Endometrial microvascular endothelial cells (primary cell): ENCODE results near the gene UGDH. TPM values are rescaled to one million over a fixed set of nuclear protein-coding genes. Genes with fewer than 3 reads are reported as not detected.
"Not testable (repeated sequence)": the region's sequence is repeated elsewhere in the genome, so short reads cannot be mapped to it uniquely, and the experiment has no call there.

Experiments used
- in situ Hi-C: cut with HindIII; loops from 2 replicates; pipeline ENCODE4 v1.10.0; 2017; ENCODE audit warnings: low sequenced_read_pairs, low pct_unique_long_range_greater_than_20kb; ENCODE audit errors: inconsistent ontology term
- total RNA-seq: library from RNA; depleted of rRNA; stranded (reverse); fragments of >200 nt; gene quantifications from one replicate; pipeline ENCODE4 v1.2.3, GENCODE V29; 2015; ENCODE audit errors: inconsistent ontology term

UGDH gene
- total RNA-seq, 1 donor from 2014 or later = 56.5 TPM

DNA sequence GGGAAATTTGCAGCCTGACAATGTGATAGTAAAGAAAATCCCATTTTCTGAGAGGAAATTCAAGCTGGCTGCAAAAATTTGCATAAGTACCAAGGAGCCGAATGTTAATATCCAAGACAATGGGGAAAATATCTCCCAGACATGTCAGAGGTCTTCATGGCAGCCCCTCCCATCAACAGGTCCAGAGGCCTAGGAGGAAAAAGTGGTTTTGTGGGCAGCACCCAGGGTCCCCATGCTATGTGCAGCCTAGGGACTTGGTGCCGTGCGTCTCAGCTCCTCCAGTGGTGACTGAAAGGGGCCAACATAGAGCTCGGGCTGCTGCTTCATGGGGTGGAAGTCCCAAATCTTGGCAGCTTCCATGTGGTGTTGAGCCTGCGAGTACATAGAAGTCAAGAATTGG, 6.3 kb upstream of the UGDH start:
- in situ Hi-C loops = no loop called here

DNA sequence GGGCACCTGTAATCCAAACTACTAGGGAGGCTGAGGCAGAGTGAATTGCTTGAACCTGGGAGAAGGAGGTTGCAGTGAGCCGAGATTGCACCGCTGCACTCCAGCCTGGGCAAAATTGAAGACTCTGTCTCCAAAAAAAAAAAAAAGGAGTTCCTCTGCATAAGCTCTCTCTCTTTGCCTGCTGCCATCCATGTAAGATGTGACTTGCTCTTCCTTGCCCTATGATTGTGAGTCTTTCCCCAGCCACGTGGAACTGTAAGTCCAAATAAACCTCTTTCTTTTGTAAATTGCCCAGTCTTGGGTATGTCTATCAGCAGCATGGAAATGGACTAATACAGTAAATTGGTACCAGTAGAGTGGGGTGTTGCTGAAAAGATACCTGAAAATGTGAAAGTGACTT, 5.0 kb upstream of the UGDH start:
- in situ Hi-C loops = not testable (repeated sequence)

DNA sequence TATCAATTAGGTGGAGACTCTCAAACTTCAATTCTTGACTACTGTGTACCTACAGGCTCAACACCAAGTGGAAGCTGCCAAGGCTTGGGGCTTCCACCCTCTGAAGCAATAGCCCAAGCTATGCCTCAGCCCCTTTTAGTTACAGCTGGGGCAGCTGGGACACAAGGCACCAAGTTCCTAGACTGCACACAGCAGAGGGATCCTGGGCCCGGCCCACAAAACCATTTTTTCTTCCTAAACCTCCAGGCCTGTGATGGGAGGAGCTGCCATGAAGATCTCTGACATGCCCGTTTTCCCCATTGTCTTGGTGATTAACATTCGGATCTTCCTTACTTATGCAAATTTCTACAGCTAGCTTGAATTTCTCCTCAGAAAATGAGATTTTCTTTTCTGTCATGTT, 3.4 kb upstream of the UGDH start:
- in situ Hi-C loops = no loop called here

DNA sequence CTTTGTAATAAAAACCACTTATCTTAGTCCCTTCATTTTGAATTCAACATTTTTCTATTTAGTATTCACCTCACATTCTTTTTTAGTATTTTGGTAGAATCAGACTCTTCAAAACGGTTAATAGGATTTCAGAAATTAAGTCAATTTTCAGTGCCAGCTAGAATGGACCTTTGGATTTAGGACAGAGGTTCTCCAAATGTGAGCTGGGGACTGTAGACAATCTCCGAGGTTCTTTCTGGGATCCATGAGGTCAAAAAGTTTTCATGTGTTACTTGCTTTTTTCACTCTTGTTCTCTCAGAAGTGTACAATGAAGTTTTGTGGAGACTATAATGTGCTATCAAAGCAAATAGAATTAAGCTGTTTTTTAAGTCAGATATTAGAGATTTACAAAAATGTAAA, 2.3 kb upstream of the UGDH start:
- in situ Hi-C loops = no loop called here

- in situ Hi-C loops = no loop called here
These were observed 824 bp upstream of the UGDH start for GRCh38 chr4:39528061-39528465.

GRCh38 chr4:39526765-39527295, 409 bp downstream of the UGDH start:
- in situ Hi-C loops = no loop called here

- in situ Hi-C loops = no loop called here
These were observed 1.2 kb downstream of the UGDH start for GRCh38 chr4:39525822-39526690.

DNA sequence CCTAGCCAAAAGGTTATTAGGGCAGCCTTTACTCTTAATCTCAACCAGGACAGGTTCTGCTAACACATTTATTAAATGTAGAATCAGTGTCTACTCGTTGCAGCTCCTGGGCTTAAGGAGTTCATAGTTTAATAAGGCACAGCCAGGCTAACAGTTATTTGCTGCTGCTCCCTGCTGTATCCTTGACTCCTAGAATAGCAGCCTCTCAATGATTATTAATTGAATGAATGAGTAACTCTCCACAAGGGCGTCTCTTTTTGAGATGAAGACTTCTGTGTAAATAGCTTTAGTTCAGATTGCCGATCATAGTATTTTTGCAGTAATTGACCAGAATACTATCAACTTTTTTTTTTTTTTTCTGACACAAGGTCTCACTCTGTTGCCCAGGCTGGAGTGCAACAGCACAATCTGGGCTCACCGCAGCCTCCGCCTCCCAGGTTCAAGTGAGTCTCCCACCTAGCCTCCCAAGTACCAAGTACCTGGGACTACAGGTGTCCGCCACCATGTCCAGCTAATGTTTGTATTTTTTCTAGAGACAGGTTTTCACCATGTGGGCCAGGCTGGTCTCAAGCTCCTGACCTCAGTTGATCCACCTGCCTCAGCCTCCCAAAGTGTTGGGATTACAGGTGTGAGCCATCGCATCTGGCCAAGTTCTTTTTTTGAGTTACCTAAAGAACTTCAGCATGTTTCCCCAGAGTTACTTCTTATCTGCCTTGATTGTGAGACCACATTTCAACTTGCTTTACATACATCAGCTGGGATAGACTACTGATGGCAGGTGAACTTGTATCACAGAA, 2.9 kb downstream of the UGDH start:
- in situ Hi-C loops = no loop called here

DNA sequence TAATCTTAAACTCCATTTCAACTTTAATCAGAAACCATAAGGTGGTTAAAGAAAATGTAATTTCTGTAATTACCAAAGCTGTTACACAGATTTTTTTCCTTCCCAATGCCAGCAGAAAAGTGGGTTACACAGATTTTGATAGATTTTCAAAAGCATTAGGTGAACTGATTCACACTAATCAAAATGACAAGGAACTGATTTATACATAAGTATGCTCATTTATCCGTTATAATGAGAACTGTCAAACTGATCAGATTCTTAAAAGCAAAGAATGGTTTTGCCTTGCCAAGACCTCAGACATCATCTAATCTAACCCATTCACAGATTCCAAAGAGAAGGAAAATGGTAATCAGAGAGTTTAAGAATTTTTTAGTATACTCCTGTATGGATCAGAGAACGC, 5.2 kb downstream of the UGDH start:
- in situ Hi-C loops = no loop called here

DNA sequence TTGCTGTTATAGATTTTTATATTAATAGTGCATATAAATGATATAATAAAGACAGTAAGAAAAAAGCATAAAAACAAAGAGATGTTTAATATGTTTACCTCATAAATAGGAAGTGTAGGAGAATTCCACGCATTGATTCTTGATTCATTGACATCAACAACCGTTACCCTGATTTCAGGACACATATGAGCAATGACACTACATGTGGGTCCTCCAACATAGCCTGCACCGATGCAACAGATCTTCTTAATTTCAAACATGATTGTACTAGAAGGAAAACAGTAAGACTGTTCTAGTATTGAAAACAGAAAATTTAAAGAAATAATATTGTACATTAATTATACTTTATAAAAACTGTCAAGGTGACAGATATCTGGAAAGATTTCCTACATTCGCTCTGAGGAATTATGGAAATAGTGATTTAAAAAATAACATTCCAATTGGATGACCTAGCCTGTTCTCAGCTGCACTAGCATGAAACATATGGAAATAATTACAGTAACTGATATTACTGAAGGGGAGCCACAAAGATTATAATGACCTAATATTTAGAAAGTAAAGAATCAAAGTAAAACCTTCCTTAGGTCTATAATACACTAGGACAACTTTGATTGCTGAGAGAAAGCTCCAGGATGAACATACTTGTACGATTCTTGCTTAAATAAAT, 5.9 kb downstream of the UGDH start:
- in situ Hi-C loops = no loop called here

GRCh38 chr4:39518484-39518883, 8.8 kb downstream of the UGDH start:
- in situ Hi-C loops = no loop called here

DNA sequence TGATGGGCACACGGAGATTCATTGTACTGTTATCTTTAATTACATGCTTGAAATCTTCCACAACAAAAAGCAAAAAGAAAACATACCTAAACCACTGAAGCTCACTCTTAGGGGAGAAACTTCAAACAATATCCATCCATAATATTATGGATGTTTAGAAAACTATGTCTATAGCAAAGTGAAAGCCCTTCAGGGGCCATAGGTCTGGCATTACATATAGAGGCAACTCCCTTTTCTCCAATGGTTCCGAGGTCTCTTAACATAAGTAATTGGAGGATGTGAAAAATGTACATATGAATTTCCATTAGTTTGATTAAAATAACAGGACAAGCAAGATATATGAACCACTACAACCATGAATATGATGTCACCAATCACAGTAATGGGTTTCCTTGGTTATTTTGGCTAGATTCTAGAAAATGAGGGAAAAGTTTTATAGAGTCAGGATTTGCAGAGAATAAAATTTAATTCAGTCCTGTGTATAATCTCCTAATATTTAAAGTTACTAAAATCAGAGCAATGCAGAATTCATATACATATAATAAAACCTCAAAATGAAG, 10.8 kb downstream of the UGDH start:
- in situ Hi-C loops = no loop called here

- in situ Hi-C loops = not testable (repeated sequence)
These were observed 11.4 kb downstream of the UGDH start for GRCh38 chr4:39515669-39516401.

GRCh38 chr4:39514888-39515401, 12.3 kb downstream of the UGDH start:
- in situ Hi-C loops = no loop called here

DNA sequence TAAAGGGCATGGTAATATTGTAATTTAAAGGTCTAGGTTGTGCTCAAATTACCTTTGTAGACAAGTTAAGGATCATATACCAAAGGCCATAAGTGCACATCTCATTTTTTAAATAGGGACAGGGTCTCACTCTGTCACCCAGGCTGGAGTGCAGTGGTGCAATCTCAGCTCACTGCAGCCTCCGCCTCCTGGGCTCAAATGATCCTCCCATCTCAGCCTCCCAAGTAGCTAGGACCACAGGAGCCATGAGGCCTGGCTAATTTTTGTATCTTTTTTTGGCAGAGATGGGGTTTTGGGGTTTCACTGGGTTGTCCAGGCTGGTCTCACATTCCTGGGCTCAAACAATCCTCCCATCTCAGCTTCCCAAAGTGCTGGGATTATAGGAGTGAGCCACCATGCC, 13.0 kb downstream of the UGDH start:
- in situ Hi-C loops = not testable (repeated sequence)

DNA sequence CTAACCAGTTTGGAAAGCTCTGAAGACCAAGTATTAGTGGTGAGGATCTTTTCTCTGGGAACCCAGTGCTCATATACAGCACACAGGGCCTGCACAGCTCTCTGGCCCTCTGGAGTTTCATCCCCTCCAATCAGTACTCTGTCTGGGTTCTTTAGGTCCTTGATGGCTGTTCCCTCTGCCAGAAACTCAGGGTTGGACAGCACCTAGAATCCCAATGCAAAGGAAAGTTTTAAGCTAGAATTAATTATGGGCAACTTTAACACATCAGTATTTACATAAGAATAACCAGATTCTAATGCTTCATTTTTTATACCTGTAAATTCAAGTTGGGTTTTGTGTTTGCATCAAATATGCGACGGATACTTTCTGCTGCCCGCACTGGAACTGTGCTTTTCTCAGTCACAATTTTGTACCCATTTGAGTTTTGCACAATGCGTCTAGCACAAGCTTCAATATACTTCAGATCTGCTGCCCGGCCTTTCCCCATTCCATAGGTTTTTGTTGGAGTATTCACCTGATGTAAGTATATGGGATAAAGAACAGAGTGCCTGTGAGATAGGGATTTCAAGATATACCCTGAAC, 16.8 kb downstream of the UGDH start:
- in situ Hi-C loops = no loop called here

DNA sequence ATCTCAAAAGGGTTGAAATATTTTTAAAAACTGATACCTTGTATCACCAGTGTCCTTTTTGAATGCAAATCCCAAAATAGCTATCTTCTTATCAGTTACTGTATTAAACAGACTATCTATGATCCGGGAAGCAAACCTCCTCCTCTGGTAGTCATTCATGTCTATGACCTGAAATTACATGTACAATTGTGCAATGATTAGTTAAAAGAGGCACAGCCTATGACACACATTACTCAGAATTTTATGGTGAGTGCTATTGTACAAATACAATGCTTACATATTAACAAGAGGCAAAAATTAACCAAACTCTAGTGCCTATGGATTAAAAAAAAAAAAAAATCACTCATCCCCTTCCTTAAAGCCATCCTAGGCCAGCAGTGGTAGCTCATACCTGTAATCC, 21.7 kb downstream of the UGDH start:
- in situ Hi-C loops = no loop called here

DNA sequence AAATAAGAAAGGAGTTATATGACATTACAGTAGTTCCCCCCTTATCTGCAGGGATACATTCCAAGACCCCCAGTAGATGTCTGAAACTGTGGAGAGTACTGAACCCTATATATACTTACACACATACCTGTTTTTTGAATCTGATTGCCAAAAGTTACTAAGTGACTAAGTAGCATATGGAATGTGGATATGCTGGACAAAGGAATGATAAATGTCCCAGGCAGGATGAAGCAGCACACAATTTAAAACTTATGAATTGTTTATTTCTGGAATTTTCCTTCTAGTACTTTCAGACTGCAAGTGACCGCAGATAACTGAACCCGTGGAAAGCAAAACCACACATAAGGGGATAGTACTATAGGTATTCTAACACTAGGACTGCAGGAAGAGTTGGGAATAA, 22.7 kb downstream of the UGDH start:
- in situ Hi-C loops = no loop called here
